MCF 10A (cell line): ENCODE data around the gene PRPF40B. TPM values are rescaled to one million over a fixed set of nuclear protein-coding genes. Genes with fewer than 3 reads are reported as not detected.
"Not testable (repeated sequence)": the region's sequence is repeated elsewhere in the genome, so short reads cannot be mapped to it uniquely, and the experiment has no call there.

ENCODE experiments used
- BruUV-seq: library from RNA; stranded (reverse); fragments of 400-500 nt; replicated peaks from 2 replicates; lab custom pipeline; 2021; lab: Mats Ljungman, UMichigan
- CTCF ChIA-PET: fragments of 300-600 bp; sonication (Branson Sonifier 250); formaldehyde crosslinking; extraction: SDS; loops from one replicate; lab custom pipeline; 2021; ENCODE audit warnings: antibody characterized with exemption, inconsistent platforms; lab: Yijun Ruan, JAX
- POLR2A ChIA-PET: fragments of 300-600, 350-650 bp; sonication (Branson Sonifier 250); formaldehyde crosslinking; extraction: SDS; loops from one replicate; lab custom pipeline; 2020; ENCODE audit warnings: antibody characterized with exemption, inconsistent platforms; lab: Yijun Ruan, JAX
- DNase-seq: peaks from one replicate; pipeline ENCODE4 v3.0.0-alpha.2; 2018; ENCODE audit not compliant: unreplicated experiment
- H3K27ac Mint-ChIP-seq: one replicate; pipeline ENCODE4 v1.8.0; 2022; ENCODE audit warnings: mild to moderate bottlenecking, low read depth, mixed read lengths; ENCODE audit not compliant: unreplicated experiment
- H3K27me3 Mint-ChIP-seq: one replicate; pipeline ENCODE4 v1.8.0; 2022; ENCODE audit warnings: mixed read lengths; ENCODE audit not compliant: insufficient read depth, unreplicated experiment
- H3K36me3 Mint-ChIP-seq: one replicate; pipeline ENCODE4 v1.8.0; 2022; ENCODE audit warnings: mild to moderate bottlenecking, moderate library complexity, mixed read lengths; ENCODE audit not compliant: insufficient read depth, unreplicated experiment
- H3K4me1 Mint-ChIP-seq: one replicate; pipeline ENCODE4 v1.8.0; 2022; ENCODE audit warnings: mixed read lengths; ENCODE audit not compliant: insufficient read depth, unreplicated experiment
- H3K4me3 Mint-ChIP-seq: one replicate; pipeline ENCODE4 v1.8.0; 2022; ENCODE audit warnings: mild to moderate bottlenecking, moderate library complexity, mixed read lengths; ENCODE audit not compliant: unreplicated experiment
- H3K9me3 Mint-ChIP-seq: one replicate; pipeline ENCODE4 v1.8.0; 2022; ENCODE audit warnings: mixed read lengths; ENCODE audit not compliant: unreplicated experiment
- intact Hi-C: fragments of 100-400 bp; cut with micrococcal nuclease; formaldehyde crosslinking; loops from 2 replicates; pipeline ENCODE4 v1.14.1; 2022
- total RNA-seq: library from RNA; stranded (reverse); gene quantifications from 2 replicates; pipeline ENCODE4 v1.2.3, GENCODE V29; 2022
- TF ChIP-seq, protein P1 (sequence below): fragments of 200-600 bp; IDR thresholded peaks from one replicate; pipeline ENCODE4 v1.8.0; 2022; ENCODE audit warnings: antibody characterized with exemption, mild to moderate bottlenecking; ENCODE audit not compliant: unreplicated experiment

The PRPF40B gene
- total RNA-seq, 1 experiment from 2014 or later, result 48.5 TPM

DNA sequence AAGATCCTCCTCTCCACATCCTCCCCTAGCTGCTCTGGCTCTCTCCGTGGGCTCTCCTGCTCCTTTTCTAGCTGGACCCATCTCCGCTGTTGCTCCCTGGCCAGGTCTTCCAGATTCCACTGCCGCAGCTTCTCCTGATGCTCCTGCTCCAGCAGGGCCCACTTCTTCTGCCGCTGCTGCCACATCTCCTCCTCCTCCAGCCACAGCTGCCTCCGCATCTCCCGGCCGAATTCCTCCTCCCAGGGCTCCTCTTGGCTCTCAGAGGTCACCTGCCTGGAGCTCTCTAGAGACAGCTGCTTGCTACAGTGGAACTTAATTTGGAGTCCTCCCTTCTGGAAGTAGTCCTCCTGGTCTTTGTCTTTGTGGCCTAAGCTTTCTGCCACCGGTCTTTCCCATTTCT is 23.4 kb upstream of the PRPF40B start:
- Mint-ChIP-seq H3K4me1 (no peaks in the 10 kb centered on the region), H3K27ac (no peak overlapping the region), H3K9me3 (no peaks in the 10 kb centered on the region), H3K36me3 (peaks cover 13% of the 10 kb centered on the region), H3K4me3 (no peak overlapping the region), H3K27me3 (no peaks in the 10 kb centered on the region)
- intact Hi-C loops, result no loop called here
- BruUV-seq, result no TSS peak
- ChIA-PET POLR2A (interaction anchor here (0.7 kb wide), 1 partner anchor 24 kb away, joined by 3 read pairs; the partner anchor contains the start of gene PRPF40B), CTCF (interaction anchor here (0.8 to 1.1 kb wide), 2 partner anchors 12 to 36 kb away, joined by 3 read pairs; no protein-coding TSS in a partner anchor)
- no peak for DNase-seq
- TF ChIP-seq, protein P1, sequence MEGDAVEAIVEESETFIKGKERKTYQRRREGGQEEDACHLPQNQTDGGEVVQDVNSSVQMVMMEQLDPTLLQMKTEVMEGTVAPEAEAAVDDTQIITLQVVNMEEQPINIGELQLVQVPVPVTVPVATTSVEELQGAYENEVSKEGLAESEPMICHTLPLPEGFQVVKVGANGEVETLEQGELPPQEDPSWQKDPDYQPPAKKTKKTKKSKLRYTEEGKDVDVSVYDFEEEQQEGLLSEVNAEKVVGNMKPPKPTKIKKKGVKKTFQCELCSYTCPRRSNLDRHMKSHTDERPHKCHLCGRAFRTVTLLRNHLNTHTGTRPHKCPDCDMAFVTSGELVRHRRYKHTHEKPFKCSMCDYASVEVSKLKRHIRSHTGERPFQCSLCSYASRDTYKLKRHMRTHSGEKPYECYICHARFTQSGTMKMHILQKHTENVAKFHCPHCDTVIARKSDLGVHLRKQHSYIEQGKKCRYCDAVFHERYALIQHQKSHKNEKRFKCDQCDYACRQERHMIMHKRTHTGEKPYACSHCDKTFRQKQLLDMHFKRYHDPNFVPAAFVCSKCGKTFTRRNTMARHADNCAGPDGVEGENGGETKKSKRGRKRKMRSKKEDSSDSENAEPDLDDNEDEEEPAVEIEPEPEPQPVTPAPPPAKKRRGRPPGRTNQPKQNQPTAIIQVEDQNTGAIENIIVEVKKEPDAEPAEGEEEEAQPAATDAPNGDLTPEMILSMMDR, result no peak

DNA sequence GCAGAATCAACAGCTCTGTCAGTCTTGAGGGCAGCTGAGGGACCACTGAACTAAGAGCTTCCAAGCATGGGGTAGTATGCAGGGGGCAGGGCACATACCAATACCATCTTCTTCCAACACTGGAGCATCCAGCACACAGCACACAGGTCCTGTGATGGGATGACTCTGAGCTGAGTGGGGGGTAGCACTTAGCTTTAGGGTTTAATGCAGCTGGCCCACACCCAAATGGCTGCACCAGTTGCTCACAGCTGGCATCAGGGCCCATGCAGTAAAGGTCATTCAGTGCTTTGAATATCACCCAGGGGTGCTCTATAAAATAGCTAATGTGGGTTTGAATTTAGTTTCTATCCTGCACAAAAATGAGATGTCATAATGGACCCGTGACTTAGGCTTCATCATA is 19.6 kb upstream of the PRPF40B start:
- ChIA-PET POLR2A (interaction anchor here (1.5 kb wide), 1 partner anchor 19 kb away, joined by 3 read pairs; no protein-coding TSS in a partner anchor), CTCF (interaction anchor here (1.6 to 1.8 kb wide), 2 partner anchors 23 to 34 kb away, joined by 4 to 7 read pairs; no protein-coding TSS in a partner anchor)
- no peak overlapping the region for H3K4me3 Mint-ChIP-seq
- no peak for DNase-seq
- no peaks in the 10 kb centered on the region for H3K4me1 Mint-ChIP-seq
- H3K27me3 Mint-ChIP-seq, result no peaks in the 10 kb centered on the region
- TF ChIP-seq, protein P1, result no peak
- H3K9me3 Mint-ChIP-seq, result no peaks in the 10 kb centered on the region
- intact Hi-C loops, result no loop called here
- BruUV-seq, result no TSS peak
- H3K27ac Mint-ChIP-seq, result no peak overlapping the region
- peaks cover 4% of the 10 kb centered on the region for H3K36me3 Mint-ChIP-seq

DNA sequence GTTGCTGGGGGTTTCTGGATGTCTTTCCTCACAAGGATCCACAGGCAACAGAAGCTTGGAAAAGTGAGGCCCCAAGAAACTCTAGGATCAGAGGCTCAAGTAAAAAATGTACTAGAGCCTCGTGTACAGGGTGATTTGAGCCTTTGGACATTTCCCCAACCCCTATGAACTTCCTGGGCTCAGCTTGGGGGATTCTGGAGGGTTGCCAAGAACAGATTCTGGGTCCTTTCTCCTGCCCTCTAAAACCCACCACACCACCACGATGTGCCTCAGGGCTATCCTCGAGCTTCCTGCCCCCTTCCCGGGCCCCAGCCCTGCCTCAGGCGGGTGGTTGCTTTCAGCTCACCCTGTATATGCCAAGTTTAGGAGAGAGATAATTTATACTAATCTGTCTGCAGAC is 18.5 kb upstream of the PRPF40B start:
- Mint-ChIP-seq H3K27me3 (no peaks in the 10 kb centered on the region), H3K9me3 (no peaks in the 10 kb centered on the region), H3K27ac (no peak overlapping the region), H3K4me3 (no peak overlapping the region), H3K36me3 (no peaks in the 10 kb centered on the region), H3K4me1 (no peaks in the 10 kb centered on the region)
- no peak for DNase-seq
- POLR2A ChIA-PET, result interaction anchor here (2.1 kb wide), 1 partner anchor 137 kb away, joined by 4 read pairs; the partner anchor contains the start of gene TMBIM6
- TF ChIP-seq, protein P1, result no peak
- CTCF ChIA-PET, result interaction anchor here (0.6 to 1.8 kb wide), 3 partner anchors 25 to 51 kb away, joined by 3 to 5 read pairs (median 4); no protein-coding TSS in a partner anchor
- BruUV-seq, result no TSS peak
- intact Hi-C loops, result no loop called here

DNA sequence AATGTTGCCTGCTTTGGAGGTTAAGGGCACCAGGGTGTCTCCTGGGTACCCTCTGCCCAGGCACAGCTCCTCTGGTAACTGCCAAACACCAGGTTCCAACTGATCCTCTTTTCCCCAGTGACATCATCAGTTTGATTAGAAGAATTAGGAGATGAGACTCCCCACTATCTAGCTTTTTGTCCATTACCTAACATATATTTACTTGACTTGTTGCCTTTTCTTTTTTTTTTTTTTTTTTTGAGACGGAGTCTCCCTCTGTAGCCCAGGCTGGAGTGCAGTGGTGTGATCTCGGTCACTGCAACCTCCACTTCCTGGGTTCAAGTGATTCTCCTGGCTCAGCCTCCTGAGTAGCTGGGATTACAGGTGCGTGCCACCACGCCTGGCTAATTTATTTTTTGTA is 17.8 kb upstream of the PRPF40B start, which contains the start of gene FAM186B:
Gene FAM186B, minus strand, starts transcription at position 101 of the 400 bp plus-strand sequence. CDS start 162 bp downstream, outside the sequence.
- H3K27ac Mint-ChIP-seq, result not testable (repeated sequence)

More for the DNA sequence above, 17.8 kb upstream of the PRPF40B start, which contains the start of gene FAM186B:
- CTCF ChIA-PET, result interaction anchor here (1.2 kb wide), 1 partner anchor 52 kb away, joined by 5 read pairs; no protein-coding TSS in a partner anchor
- BruUV-seq, H3K36me3 Mint-ChIP-seq, intact Hi-C loops, H3K27me3 Mint-ChIP-seq, H3K9me3 Mint-ChIP-seq, H3K4me1 Mint-ChIP-seq, DNase-seq, H3K4me3 Mint-ChIP-seq: not testable (repeated sequence)
- POLR2A ChIA-PET, result interaction anchor here (2.1 kb wide), 1 partner anchor 136 kb away, joined by 4 read pairs; the partner anchor contains the start of gene TMBIM6
